ENCODE measurements around the gene NATD1.

The NATD1 gene

DNA sequence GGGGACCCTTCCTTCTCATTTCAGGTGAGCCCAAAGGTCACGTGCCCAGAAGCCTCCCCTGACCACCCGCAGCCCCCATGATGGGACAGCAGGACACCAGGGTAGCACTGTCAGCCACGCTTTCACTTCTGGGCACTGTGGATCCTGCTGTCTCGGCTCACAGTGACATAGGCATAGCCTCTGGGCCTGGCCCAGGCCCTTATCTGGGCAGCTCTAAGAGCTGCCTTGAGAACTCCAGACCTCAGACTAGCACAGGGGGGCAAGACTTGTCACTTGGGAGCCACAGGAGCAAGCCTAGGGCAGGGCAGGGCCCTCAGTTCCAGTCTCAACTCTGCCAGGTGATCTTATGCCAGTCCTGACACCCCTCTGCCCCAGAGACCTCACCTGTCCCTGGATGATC, 4.7 kb downstream of the NATD1 start:
- Histone ChIP-seq H3K4me3 (replicated peaks; ENCODE audit: low read depth, low read length) (no peak overlapping the region), H3K36me3 (ENCODE audit: control insufficient read depth, insufficient read depth, low read length) (no peaks in the 10 kb centered on the region), H3K27me3 (replicated peaks; ENCODE audit: control insufficient read depth, insufficient read depth, low read length) (peaks cover 2% of the 10 kb centered on the region; the same call in 1 of the 2 replicates)
- TF ChIP-seq, protein P1, sequence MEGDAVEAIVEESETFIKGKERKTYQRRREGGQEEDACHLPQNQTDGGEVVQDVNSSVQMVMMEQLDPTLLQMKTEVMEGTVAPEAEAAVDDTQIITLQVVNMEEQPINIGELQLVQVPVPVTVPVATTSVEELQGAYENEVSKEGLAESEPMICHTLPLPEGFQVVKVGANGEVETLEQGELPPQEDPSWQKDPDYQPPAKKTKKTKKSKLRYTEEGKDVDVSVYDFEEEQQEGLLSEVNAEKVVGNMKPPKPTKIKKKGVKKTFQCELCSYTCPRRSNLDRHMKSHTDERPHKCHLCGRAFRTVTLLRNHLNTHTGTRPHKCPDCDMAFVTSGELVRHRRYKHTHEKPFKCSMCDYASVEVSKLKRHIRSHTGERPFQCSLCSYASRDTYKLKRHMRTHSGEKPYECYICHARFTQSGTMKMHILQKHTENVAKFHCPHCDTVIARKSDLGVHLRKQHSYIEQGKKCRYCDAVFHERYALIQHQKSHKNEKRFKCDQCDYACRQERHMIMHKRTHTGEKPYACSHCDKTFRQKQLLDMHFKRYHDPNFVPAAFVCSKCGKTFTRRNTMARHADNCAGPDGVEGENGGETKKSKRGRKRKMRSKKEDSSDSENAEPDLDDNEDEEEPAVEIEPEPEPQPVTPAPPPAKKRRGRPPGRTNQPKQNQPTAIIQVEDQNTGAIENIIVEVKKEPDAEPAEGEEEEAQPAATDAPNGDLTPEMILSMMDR (IDR thresholded peaks at IDR 0.05; ENCODE audit: insufficient read depth, low read length, poor library complexity, severe bottlenecking): no peak
- DNase-seq (ENCODE audit: extremely low read depth, insufficient read length): no peak

DNA sequence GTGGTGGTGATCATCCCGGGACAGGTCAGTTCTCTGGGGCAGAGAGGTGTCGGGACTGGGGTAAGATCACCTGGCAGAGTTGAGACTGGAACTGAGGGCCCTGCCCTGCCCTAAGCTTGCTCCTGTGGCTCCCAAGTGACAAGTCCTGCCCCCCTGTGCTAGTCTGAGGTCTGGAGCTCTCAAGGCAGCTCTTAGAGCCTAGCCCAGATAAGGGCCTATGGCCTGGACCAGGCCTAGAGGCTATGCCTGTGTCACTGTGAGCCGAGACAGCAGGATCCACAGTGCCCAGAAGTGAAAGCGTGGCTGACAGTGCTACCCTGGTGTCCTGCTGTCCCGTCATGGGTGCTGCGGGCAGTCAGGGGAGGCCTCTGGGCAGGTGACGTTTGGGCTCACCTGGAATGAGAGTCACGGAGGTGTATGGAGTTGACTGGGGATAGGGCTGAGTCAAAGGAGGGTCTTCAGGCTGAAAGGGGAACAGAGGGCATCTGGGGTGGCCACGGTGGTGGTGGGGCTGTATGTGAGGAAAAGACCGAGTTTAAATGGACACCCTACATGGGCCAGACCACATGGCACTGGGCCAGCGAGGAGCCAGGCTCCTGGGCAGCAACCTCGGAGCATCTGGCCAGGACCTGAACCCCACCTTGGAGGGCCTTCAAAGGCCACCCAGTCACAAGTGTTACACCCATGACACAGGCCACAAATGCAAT, 5.5 kb downstream of the NATD1 start:
- Histone ChIP-seq H3K4me3 (replicated peaks; ENCODE audit: low read depth, low read length) (no peak overlapping the region), H3K27me3 (replicated peaks; ENCODE audit: control insufficient read depth, insufficient read depth, low read length) (peaks cover 2% of the 10 kb centered on the region; the same call in 1 of the 2 replicates), H3K36me3 (ENCODE audit: control insufficient read depth, insufficient read depth, low read length) (no peaks in the 10 kb centered on the region)
- DNase-seq (ENCODE audit: extremely low read depth, insufficient read length): no peak
- TF ChIP-seq, protein P1 (IDR thresholded peaks at IDR 0.05; ENCODE audit: insufficient read depth, low read length, poor library complexity, severe bottlenecking): no peak

DNA sequence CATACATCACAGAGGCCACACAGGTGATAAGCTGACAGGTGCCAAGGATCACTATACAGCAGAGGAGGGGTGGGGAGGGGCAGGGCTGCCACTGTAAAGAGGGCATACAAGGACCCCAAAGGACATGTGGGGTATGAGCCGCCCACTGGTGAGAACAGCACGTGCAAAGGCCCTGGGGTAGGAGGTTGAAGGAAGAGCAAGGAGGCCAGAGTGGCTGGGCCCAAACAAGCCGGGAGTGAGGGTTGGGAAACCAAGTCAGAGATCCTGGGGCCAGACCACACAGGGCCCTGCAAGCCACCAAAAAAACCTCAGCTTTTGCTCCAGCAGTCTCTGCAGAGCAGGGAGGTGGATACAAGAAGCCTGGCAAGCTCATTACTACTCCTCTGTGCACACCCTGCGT, 6.5 kb downstream of the NATD1 start:
- Histone ChIP-seq H3K27me3 (replicated peaks; ENCODE audit: control insufficient read depth, insufficient read depth, low read length) (peaks cover 2% of the 10 kb centered on the region; the same call in 1 of the 2 replicates), H3K4me3 (replicated peaks; ENCODE audit: low read depth, low read length) (no peak overlapping the region), H3K36me3 (ENCODE audit: control insufficient read depth, insufficient read depth, low read length) (no peaks in the 10 kb centered on the region)
- TF ChIP-seq, protein P1 (IDR thresholded peaks at IDR 0.05; ENCODE audit: insufficient read depth, low read length, poor library complexity, severe bottlenecking): no peak
- DNase-seq (ENCODE audit: extremely low read depth, insufficient read length): no peak

DNA sequence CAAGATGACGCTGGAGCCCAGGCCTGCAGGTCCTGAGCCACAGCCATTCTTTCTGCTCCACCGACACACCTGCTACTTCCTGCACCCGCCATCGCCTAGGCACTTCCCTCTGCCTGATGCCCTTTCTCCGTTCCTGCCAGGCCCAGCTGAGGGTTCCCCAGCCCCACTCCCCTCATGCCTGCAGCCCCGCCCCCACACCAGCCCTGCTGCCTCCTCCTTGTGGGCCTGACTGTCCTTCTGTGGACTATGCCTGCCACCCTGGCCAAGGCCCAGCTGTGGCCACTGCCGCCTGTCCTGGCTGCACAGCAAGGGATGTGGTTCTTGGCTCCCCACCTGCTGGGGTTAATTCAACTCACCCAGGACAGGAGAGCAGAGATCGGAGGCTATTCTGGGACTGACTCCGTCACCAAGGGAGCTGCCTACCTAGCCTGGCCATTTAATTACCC, 7.5 kb downstream of the NATD1 start:
- Histone ChIP-seq H3K4me3 (replicated peaks; ENCODE audit: low read depth, low read length) (no peak overlapping the region), H3K27me3 (replicated peaks; ENCODE audit: control insufficient read depth, insufficient read depth, low read length) (no peaks in the 10 kb centered on the region; the same call in 1 of the 2 replicates), H3K36me3 (ENCODE audit: control insufficient read depth, insufficient read depth, low read length) (no peaks in the 10 kb centered on the region)
- DNase-seq (ENCODE audit: extremely low read depth, insufficient read length): no peak
- TF ChIP-seq, protein P1 (IDR thresholded peaks at IDR 0.05; ENCODE audit: insufficient read depth, low read length, poor library complexity, severe bottlenecking): no peak

DNA sequence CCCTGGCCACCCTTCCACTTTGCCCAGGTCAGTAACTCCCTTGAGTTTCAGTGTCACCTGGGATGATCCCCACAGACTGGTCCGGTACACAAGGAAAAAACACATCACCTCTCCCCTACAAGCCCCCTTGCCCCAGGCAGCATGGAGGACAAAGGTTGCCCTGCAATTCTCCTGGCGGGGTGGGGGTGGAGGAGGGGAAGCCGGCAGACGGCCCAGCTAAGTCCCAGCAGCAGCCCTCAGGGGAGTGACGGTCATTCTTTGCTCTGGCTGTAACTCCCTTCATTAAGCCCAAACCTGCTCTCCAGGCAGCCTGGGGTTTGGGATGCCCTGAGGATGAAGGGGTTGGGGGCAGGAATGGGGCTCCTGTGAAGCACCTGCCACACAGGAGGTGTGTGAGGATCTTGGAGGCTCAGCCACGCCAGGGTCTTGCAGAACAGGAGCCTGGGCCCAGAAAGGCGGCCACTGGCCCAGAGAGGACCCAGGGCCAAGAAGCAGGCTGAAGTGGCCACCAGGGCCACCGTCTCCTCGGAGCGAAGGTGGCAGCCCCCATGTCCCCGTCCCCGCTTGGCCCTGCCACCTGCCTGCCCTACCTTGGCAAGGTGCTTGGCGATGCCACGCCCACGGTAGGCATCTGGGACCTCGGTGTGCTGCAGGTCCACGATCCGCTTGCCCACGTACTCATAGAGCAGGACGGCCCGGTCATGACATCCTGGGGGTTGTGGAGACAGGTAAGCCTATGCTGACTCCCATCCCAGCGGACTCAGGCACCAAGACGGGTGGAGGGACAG, 9.5 kb downstream of the NATD1 start:
- Histone ChIP-seq H3K36me3 (ENCODE audit: control insufficient read depth, insufficient read depth, low read length) (no peaks in the 10 kb centered on the region), H3K27me3 (replicated peaks; ENCODE audit: control insufficient read depth, insufficient read depth, low read length) (no peaks in the 10 kb centered on the region), H3K4me3 (replicated peaks; ENCODE audit: low read depth, low read length) (no peak overlapping the region)
- TF ChIP-seq, protein P1 (IDR thresholded peaks at IDR 0.05; ENCODE audit: insufficient read depth, low read length, poor library complexity, severe bottlenecking): no peak
- no peak for DNase-seq (ENCODE audit: extremely low read depth, insufficient read length)
